ENCODE data around the gene SIKE1.

Gene SIKE1

DNA sequence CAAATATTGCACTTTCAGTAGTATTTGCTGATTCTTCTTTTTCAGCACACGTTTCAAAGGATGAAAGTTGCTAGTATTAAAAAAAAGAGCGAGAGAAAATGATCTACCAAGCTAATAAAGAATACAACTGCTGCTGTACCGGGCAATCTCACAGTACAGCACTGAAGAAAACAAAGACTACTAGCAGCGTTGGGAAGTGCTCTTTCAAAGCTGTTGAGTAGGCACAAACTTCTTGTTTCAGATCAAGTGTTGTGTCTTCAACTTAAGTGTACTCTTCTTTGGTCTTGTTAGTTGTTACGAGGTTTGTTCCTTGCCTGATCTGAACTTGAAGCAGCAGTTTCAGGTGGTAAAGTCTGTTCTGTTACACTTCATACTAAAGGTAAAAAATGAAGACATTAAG, 30.6 kb downstream of the SIKE1 start:
- no peak overlapping the region for H3K27ac ChIP-seq
- no peak for TF ChIP-seq CTCF (IDR thresholded peaks at IDR 0.05; ENCODE audit: low read depth, low read length, missing control alignments)
- H3K4me3 ChIP-seq (ENCODE audit: low read depth, low read length), result no peak overlapping the region
- H3K36me3 ChIP-seq (replicated peaks), result peaks cover 33% of the 10 kb centered on the region
- in situ Hi-C loops (cut with HindIII; ENCODE audit: low pct_ligation_motif_present, low sequenced_read_pairs), result no loop called here
- no peaks in the 10 kb centered on the region for H3K27me3 ChIP-seq (replicated peaks)
- DNase-seq, result no peak

- in situ Hi-C loops (cut with HindIII; ENCODE audit: low pct_ligation_motif_present, low sequenced_read_pairs), result no loop called here
- DNase-seq, result no peak
- peaks cover 43% of the 10 kb centered on the region for H3K36me3 ChIP-seq (replicated peaks)
Measured at GRCh38 chr1:114746450-114747121, 33.9 kb downstream of the SIKE1 start.

GRCh38 chr1:114745291-114745690, 35.2 kb downstream of the SIKE1 start:
- Histone ChIP-seq H3K27me3 (replicated peaks) (no peaks in the 10 kb centered on the region), H3K4me3 (ENCODE audit: low read depth, low read length) (no peak overlapping the region), H3K27ac (no peak overlapping the region), H3K36me3 (replicated peaks) (peaks cover 43% of the 10 kb centered on the region)
- TF ChIP-seq CTCF (IDR thresholded peaks at IDR 0.05; ENCODE audit: low read depth, low read length, missing control alignments), result no peak
- in situ Hi-C loops (cut with HindIII; ENCODE audit: low pct_ligation_motif_present, low sequenced_read_pairs), result no loop called here
- no peak for DNase-seq

More at GRCh38 chr1:114746450-114747121, 33.9 kb downstream of the SIKE1 start:
- Histone ChIP-seq H3K27ac (no peak overlapping the region), H3K27me3 (replicated peaks) (no peaks in the 10 kb centered on the region), H3K4me3 (ENCODE audit: low read depth, low read length) (no peak overlapping the region)
- TF ChIP-seq CTCF (IDR thresholded peaks at IDR 0.05; ENCODE audit: low read depth, low read length, missing control alignments), result no peak

DNA sequence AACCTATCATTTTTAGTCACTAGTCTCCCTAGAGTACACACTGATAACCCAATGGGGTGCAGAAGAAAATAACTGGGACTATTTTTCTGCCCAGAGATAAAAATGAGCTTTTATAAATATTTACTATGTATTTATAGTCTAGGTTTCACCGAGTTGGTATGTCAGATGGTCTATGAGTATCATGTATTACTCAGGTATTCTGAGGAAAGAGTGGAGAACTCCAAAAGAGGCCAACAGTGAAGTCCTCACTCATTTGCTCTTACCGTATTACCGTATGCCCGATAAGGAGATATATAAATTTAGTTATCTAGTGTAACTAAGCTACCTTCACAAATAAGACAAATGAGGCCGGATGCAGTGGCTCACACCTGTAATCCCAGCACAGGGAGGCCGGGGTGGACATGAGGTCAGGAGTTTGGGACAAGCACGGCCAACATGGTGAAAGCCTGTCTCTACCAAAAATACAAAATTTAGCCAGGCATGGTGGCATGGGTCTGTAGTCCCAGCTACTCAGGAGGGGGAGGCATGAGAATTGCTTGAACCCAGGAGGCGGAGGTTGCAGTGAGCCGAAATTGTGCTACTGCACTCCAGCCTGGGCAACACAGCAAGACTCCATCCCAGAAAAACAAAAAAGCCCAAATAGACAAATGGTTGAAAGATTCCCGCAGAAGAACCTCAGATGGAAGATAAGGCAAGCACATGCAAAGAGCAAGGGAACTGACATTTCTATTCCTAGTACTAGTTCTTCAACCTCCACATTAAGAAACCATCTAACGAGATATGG, 38.3 kb downstream of the SIKE1 start:
- no peak for TF ChIP-seq CTCF (IDR thresholded peaks at IDR 0.05; ENCODE audit: low read depth, low read length, missing control alignments)
- in situ Hi-C loops (cut with HindIII; ENCODE audit: low pct_ligation_motif_present, low sequenced_read_pairs), result no loop called here
- H3K27ac ChIP-seq, result no peak overlapping the region
- no peaks in the 10 kb centered on the region for H3K27me3 ChIP-seq (replicated peaks)
- H3K4me3 ChIP-seq (ENCODE audit: low read depth, low read length), result no peak overlapping the region
- peaks cover 36% of the 10 kb centered on the region for H3K36me3 ChIP-seq (replicated peaks)
- DNase-seq, result no peak

DNA sequence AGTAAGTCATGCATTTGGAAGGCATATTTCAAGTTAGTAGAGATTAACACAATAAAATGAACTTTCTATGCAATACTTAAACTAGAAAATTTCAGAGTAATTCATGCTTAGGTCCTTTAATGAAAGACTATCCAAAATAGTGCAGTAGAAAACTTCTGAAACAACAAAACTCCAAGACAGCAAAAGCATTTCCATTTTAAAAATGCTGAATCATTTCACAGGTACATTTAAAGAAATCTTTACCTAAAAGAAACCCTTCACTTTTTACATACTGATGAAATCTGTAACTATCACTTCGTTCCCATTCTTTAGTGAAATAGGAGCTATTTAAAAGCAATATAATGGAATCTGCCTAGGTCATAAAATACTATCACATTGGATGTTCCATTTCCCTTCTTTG, 40.2 kb downstream of the SIKE1 start:
- H3K4me3 ChIP-seq (ENCODE audit: low read depth, low read length), result no peak overlapping the region
- H3K27ac ChIP-seq, result no peak overlapping the region
- H3K36me3 ChIP-seq (replicated peaks), result peaks cover 42% of the 10 kb centered on the region
- H3K27me3 ChIP-seq (replicated peaks), result no peaks in the 10 kb centered on the region
- TF ChIP-seq CTCF (IDR thresholded peaks at IDR 0.05; ENCODE audit: low read depth, low read length, missing control alignments), result no peak
- in situ Hi-C loops (cut with HindIII; ENCODE audit: low pct_ligation_motif_present, low sequenced_read_pairs), result no loop called here
- DNase-seq, result no peak

Data from brain microvascular endothelial cell (primary cell).